MM.1S (cell line): ENCODE results near the gene GTF3C5.

Source experiments
- EZH2 ChIP-seq: fragments of 300-600 bp; sonication (generic); optimal IDR thresholded peaks from 2 replicates; pipeline ENCODE3; 2017; ENCODE audit warnings: low read depth, mild to moderate bottlenecking, antibody characterized with exemption, low read length, mixed read lengths
- TF ChIP-seq, protein P1 (sequence below): fragments of 300-600 bp; sonication (generic); IDR thresholded peaks from 2 replicates; pipeline ENCODE4 v1.5.1; 2016; ENCODE audit warnings: antibody characterized with exemption, low read length, mixed read lengths

DNA sequence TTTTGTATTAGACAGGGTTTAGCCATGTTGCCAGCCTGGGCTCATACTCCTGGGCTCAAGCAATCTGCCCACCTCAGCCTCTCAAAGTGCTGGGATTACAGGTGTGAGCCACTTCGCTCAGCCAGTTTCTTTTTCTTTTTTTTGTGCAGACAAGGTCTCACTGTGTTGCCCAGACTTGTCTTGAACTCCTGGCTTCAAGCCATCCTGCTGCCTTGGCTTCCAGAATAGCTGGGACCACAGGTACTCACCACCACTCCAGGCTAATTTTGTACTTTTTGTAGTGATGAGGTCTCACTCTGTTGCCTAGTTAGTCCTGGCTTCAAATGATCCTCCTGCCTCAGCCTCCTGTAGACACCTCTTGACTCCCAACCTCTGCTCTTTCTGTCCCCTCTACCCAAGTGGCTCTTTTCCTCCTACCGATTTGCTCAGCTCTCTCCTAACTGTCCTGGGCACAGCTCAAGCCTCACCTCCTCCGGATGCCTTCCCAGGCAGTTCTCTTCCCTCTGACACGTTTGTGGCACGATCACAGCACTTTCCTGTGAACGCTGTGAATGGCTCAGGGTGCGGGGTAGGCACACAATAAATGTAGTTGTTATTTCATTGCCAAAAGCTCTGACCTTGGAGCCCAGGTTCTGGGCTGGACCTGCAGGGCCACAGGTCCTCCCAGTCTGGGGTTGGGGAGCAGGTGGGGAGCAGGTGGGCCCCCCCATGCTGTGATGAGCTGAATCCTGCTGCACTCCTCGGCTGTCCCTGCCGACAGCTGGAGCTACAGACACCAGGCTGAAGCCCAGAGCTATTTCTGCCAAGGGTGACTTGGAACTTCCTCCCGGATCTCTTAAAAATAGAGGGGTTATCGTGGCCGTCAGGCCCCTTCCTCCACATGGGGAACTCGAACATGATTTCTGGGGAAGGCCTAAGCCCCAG is 28.4 kb upstream of the GTF3C5 start:
- TF ChIP-seq, protein P1, sequence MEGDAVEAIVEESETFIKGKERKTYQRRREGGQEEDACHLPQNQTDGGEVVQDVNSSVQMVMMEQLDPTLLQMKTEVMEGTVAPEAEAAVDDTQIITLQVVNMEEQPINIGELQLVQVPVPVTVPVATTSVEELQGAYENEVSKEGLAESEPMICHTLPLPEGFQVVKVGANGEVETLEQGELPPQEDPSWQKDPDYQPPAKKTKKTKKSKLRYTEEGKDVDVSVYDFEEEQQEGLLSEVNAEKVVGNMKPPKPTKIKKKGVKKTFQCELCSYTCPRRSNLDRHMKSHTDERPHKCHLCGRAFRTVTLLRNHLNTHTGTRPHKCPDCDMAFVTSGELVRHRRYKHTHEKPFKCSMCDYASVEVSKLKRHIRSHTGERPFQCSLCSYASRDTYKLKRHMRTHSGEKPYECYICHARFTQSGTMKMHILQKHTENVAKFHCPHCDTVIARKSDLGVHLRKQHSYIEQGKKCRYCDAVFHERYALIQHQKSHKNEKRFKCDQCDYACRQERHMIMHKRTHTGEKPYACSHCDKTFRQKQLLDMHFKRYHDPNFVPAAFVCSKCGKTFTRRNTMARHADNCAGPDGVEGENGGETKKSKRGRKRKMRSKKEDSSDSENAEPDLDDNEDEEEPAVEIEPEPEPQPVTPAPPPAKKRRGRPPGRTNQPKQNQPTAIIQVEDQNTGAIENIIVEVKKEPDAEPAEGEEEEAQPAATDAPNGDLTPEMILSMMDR: no peak
- no peak for TF ChIP-seq EZH2
